ENCODE data around the gene YJU2.
"Not testable (repeated sequence)": the region's sequence is repeated elsewhere in the genome, so short reads cannot be mapped to it uniquely, and the experiment has no call there.

YJU2 gene

DNA sequence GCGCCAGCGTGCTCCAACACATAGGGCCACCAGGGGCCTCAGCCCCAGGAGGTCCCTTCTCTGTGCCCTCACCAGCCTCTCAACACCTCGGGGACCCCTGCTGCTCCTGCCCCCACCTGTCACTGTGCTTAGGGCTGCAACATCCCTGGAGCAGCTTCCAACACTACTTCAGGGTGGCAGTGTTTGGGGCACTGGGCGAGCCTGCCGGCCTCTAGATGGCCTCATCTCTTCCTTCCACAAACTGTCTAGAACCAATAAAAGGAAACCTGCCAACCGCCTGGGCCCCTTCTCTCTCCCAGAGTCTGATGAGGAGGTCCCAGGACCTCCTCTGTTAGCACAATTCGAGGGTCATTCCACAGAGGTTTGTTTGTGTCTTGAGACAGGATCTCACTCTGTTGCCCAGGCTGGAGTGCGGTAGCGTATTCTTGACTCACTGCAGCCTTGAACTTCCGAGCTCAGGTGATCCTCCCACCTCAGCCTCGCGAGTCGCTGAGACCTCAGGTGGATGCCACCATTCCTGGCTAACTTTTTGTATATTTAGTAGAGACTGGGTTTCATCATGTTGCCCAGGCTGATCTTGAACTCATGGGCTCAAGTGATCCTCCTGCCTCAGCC is 22.0 kb downstream of the YJU2 start:
- DNase-seq: no peak

DNA sequence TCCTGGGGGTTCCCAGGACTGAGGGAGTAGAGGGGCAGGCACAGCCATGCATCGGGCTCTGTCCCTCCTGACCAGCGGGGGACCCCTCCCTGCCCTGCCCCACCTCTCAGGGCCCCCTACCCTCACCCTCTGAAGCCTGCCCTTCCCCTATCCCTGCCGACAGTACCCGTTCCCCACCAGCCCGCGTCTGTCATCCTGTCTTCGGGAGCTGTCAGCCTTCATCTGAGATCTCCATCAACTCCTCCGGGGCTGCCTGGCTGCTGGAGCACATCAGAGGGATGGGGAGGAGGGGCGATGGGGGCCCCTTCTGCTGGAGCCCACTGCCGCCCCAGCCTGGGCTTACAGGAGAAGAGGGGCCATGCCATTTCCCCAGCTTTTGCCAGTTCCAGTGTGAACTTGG is 26.0 kb downstream of the YJU2 start:
- no peak for DNase-seq

DNA sequence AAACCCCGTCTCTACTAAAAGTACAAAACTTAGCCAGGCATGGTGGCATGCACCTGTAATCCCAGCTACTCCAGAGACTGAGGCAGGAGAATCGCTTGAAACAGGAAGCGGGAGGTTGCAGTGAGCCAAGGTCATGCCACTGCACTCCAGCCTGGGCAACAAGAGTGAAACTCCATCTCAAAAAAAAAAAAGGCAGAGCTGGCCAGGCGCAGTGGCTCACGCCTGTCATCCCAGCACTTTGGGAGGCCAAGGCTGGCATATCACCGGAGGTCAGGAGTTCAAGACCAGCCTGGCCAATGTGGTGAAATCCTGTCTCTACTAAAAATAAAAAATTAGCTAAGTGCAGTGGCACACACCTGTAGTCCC is 27.4 kb downstream of the YJU2 start:
- not testable (repeated sequence) for DNase-seq

DNA sequence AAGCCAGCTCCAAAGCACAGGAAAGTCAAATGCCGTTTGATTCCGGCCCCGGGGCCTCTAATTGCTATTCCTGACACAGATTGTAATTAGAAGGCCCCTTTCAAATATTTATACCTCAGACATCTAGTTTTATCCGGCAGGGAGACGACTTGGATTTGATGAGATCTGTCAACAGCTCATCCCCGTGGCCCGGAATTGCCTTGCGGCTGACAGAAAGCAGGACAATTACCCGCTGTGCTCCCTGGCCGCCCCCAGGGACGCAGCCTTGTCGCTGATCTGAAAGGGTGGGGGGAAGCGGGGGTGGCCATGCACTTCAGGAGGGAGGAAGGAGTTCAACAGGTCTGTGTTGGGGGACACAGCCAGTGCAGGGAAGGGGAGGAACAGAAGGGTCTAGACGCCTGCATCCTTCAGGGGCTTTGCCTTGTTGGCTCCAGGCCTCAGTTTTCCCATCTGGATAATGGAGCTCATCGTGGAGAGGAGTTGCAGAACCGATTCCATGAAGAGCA is 30.4 kb downstream of the YJU2 start:
- DNase-seq: no peak

DNA sequence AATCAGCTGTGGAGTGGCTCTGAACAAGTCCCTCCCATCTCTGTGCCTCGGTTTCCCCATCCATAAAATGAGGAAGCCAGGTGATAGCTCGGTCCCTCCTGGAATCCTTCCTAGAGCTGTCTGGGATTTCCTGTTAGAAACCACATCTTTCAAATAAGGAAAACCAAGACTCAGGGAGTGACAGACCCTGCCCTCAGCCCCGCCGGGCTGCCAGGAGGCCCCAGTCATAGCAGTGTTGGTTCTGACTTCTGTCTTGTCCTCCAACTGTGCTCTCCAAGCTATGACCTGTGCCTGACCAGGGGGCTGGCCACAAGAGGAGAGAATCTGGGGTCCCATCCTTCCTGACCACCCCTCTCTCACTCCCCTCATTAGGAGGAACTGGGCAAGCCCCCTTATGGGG is 31.1 kb downstream of the YJU2 start:
- DNase-seq: no peak

DNA sequence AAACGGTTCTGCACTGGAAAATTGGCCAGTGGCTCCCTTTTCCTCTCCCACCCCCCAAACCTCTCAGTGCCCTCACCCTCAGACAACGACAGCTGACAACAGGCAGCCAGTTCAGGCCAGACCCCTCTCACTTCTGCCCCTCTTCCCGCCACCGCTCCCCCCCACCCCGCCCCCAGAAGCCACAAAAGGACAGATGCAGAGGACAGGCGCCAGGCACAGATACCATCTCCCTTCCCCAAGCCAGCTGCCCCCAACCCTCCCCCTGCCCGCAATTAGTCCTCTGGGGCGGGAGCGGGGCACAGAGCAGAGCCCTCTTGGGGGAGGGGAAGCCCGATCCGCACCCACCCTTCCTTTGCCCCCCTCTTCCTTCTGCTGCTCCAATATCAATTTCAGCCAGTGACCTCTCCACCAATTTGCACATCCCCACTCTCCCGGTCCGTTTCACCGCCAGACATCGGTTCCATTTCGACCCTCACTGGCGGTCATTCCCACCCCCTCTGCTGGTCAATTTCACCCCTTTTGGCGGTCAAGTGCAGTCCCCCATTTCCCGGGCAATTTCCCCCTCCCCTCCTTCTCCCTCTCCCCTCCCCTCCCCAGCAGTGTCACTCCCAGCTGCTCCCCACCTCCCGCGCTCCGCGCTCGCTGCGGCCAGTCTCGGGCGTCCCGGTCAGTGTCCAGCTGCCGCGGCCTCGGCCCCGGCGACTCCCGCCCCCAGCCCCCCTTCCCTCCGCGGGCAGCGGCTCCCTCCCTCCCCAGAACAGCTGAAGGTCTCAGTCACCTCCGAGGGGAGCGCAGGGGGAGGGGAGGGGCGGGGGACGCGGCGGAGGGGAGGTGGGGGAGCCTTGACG is 31.8 kb downstream of the YJU2 start, which contains the start of gene SHD:
SHD (plus strand) TSS at position 848 of the 848 bp plus-strand sequence. CDS start 798 bp downstream, outside the sequence.
- DNase-seq: no peak

DNA sequence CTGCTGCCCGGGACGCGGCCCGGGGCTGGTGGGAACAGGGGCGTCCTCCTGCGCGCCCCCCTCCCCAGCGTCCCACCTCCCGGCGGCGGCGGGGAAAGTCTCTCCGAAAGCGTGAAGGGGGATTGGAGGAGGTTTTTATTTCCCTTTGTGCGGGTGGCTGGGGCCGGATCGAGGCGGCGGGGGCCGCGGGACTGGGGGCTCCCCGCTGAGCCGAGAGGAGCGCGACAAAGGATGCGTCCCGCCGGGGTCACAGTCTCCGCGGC is 32.3 kb downstream of the YJU2 start:
- DNase-seq: no peak

DNA sequence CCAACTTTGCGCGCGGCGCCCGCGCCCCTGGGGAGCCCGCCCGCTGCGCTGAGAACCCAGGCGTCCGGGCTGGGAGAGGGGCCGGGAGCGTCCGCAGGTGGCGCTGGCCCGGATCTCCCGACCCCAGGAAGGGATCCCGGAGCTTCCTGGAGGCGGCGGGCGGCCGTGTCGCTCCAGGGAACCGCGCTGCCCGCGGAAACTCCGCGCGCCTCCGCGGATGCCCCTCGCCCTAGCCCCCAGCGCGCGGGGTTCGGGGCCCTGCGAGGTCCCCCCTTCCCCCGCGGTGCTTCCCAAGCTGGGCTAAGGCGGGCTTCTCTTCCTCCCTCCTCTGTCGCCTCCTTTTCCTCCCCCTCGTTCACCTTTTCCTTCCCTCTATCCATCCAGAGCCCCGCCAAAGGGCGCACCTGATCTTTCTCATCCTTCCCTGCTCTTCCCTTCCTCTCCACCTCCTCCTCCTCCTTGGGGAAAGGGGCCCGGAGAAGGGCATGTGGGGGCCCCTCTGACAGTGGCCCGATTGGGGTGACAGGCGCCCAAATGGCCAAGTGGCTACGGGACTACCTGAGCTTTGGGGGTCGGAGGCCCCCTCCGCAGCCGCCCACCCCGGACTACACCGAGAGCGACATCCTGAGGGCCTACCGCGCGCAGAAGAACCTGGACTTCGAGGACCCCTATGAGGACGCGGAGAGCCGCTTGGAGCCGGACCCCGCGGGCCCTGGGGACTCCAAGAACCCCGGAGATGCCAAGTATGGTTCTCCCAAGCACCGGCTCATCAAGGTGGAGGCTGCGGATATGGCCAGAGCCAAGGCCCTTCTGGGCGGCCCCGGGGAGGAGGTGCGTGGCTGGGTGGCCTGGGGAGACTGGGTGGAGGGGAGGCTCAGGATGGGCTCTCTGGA is 32.9 kb downstream of the YJU2 start:
- DNase-seq: no peak

DNA sequence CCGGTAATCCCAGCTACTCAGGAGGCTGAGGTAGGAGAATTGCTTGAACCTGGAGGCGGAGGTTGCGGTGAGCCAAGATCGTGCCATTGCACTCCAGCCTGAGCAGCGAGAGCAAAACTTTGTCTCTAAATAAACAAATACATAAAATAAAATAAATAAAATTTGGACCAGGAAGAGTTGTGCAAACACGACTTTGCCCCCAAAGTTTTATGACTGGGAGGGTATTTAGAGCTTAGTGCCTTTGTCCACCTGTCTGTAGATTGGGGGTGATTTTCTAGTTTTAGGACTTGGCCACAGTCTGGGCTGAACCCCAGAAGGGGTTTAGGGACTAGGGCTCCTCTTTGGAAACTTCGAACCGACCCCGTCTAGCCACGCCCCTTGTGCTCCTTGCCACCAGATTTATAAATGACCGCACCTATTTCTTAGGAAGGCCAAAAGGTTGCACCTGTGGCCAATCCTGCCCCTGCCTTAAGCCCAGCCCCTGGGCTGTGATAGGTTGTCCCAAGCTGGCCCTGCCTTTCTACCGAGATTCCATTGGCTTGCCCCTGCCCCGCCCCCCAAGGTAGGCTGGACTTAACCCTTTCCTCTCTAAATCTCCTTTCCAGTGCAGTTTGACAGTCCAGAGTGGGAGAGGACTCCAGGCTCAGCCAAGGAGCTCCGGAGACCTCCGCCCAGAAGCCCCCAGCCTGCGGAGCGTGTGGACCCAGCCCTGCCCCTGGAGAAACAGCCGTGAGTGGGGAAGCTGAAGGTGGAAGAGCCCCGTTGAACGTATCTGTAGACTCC is 37.5 kb downstream of the YJU2 start:
- no peak for DNase-seq

DNA sequence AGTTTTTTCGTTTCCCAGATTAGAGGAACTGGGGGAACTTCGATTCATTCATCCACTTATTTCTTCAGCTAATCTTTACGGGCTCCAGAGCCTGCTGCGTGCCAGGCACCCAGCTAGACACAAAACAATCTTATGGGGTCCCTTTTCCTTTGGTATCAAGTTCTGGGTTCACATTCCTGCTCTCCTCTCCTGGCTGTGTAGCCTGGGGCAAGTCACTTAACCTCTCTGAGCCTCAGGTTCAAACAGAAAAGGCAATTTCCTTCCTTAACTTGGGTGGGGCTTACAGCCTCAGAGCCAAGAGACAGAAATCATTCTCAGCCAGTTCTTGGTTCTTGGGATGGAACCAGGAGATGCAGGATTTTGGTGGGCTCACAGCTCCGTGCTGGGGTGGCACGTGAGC is 38.1 kb downstream of the YJU2 start:
- no peak for DNase-seq

DNA sequence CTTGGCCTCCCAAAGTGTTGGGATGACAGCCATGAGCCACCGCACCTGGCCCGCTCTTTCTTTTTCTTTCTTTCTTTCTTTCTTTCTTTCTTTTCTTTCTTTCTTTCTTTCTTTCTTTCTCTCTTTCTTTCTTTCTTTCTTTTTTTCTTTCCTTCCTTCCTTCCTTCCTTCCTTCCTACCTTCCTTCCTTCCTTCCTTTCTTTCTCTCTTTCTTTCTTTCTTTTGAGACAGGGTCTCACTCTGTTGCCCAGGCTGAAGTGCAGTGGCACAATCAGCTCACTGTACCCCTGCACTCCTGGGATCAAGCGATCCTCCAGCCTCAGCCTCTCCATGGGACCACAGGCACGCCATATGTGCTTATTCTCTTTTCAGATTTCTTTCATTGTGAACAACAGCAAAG is 39.3 kb downstream of the YJU2 start:
- not testable (repeated sequence) for DNase-seq

DNA sequence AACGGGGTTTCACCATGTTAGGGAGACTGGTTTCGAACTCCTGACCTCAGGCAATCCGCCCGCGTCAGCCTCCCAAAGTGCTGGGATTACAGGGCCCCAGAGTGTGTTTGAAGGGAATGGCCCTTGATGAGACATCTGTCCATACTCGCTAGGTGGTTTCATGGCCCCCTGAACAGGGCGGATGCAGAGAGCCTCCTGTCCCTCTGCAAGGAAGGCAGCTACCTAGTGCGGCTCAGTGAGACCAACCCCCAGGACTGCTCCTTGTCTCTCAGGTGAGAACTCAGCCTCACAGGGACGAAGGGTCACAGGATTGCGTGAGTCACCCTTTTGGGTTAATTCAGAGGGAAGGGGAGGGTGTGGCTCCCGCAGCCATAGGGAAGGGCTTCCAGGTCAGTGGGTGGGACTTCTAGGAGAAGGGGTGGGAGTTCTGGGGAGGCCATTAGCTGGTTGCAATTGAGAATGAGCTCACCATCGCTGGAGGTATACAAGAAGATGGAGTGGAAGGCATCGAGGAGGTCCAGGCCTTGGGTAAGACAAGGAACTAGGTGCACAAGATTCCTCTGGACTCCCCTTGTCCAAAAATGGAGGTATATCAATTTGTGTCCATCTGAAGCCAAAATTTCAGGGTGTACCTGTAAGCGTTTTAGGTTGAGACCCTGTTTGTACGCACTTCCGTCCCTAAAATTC is 41.4 kb downstream of the YJU2 start:
- DNase-seq: no peak

DNA sequence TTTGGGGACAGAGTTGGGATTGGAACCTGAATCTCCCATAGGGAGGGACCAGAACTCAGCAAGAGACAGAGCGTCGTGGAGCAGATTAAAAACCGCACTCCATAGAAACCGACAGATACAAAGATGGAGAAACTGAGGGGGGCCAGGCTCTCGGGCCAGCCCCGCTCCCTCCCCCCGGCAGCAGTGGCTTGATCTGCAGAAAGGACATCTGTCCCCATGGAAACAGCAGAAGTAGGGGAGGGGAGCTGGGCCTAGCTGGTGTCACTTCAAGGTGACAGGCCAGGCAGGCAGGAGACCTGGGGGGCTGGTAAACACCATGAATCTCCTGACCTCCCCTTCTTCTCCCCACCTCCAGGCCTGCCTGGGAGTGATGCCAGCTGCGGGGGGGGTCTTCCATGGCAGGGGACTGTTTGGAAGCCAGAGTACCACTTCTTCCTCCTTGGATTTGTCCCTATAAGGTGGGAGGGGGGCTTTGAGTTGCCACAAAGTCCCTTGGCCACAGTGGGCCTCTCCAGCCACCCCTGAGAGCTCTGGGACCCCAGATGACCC is 44.4 kb downstream of the YJU2 start:
- DNase-seq: no peak

DNA sequence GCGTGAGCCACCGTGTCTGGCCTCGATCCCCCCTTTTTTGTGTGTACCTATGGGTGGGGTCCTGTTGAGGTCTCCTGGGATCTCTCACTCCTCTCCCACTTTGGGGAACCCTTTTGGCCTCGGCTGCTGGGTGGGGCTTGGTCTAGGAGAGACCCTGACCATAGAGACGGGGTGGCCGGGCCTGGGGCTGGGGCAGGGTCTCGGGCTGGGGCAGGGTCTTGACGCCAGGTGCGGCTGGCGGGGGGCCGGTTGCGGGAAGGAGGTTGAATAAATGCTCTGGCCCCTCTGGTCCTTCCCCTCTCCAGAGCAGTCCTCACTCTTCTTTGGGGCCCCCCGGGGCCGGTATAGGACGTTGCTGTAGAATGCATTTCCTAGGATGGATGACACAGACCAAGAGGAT is 45.6 kb downstream of the YJU2 start:
- no peak for DNase-seq

DNA sequence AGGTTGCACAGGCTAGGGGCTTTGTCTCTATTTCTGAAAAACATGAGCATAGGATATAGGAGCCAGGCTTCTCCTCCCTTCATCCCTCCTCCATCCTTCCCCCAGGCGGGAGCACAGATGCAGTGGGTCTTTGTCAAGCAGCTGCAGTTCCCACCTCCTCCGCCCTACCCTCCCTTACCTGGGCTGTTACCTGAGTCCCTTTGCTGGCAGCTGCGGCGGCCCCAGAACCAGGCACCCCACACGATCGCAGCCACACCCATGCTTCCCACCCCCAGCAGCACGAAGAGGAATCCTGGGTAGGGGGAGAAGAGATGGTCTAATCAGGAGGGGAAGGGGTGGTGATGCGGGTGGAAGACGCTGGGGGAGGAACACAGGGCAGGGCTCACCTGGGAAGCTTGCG is 47.5 kb downstream of the YJU2 start:
- DNase-seq: no peak

DNA sequence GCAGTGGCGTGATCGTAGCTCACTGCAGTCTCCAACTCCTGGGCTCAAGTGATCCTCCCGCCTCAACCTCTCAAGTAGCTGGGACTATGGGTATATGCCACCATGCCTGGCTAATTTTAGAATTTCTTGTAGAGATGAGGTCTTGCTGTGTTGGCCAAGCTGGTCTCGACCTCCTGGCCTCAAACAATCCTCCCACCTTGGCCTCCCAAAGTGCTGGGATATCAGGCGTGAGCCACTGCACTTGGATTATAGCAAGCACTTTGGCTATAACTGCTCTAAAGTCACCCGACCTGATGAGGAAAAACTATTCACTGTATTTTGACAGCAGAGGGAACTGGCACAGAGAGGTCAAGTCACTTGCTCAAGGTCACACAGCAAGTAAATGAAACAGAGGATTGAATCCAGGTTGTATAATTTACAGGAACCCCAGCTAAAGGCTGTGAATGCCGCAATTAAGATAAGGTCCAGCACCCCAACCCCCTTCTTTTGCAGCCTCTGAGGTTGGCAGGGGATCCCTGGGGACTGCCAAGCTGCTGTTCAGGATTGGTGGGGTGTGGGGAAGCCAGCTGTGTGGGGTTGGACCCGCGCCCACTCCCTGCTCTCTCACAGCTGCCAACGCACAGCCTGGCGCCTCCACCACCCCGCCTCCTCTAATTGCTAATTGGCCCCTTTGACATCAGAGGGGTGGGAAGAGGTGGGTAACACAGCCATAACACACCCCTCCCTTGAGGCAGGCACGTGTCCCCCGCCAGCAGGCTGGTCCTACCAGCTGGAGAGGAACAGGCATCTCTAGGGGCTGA is 49.3 kb downstream of the YJU2 start:
- peak; percentile 29 for DNase-seq

DNA sequence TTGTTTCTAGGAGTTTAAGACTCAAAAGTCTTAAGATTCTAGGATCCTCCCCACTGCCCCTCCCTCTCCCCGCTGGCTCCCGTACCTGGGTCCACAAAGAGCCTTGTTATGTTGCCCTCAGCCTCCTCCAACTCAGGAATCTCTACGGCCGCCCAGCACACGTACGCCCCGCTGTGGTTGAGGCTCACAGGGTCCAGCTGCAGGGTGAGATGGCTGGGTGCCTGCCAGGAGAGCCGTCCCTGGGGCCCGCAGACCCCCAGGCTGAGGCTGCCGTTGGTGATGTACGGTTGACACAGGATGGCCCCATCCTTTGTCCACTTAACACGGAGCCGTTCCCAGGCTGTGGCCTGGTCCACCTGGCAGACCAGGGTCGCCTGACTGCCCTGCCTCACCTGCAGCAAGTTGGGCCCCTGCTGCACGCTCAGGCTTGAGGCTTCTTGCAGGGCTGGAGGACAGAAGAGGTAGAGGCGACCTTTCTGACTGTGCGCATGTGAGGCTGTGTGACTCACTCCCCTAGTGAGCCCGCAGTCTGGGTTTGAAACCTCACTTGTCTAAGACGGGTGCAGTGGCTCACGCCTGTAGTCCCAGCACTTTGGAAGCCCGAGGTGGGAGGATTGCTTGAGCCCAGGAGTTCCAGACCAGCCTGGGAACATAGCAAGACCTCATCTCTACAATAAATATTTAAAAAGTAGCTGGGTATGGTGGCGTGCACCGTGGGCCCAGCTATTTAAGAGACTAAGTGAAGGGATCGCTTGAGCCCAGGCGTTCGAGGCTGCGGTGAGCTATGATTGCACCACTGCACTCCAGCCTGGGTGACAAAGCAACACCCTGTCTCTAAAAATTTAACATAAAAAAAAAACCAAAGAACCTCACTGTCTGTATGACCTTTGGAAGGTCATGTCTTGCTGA is 51.3 kb downstream of the YJU2 start:
- no peak for DNase-seq

DNA sequence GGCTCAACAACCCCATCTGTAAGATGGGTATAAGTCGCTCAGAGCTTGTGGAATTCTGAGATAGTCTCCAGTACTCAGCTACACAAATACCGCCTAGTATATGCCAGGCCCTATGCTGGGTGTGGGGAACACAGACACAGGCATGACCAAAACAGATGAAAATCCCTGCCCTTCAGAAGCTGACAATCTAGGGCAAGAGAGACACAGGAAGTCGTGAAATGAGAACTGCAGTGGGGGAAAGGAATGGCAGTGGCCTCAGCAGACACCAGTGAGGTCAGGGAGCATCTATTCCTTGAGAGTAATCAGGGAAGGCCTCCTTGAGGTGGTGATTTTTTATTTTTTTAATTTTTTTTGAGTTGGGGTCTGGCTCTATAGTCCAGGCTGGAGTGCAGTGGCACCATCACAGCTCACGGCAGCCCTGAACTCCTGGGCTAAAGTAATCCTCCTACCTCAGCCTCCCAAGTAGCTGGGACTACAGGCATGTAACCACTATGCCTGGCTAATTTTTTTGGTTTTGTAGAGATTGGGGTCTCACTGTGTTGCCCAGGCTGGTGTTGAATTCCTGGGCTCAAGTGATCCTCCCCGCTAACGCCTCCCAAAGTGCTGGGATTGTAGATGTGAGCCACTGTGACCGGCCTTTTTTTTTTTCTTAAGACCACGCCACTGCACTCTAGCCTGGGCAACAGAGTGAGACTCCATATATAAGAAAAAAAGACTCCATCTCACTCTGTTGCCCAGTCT is 52.1 kb downstream of the YJU2 start:
- no peak for DNase-seq

DNA sequence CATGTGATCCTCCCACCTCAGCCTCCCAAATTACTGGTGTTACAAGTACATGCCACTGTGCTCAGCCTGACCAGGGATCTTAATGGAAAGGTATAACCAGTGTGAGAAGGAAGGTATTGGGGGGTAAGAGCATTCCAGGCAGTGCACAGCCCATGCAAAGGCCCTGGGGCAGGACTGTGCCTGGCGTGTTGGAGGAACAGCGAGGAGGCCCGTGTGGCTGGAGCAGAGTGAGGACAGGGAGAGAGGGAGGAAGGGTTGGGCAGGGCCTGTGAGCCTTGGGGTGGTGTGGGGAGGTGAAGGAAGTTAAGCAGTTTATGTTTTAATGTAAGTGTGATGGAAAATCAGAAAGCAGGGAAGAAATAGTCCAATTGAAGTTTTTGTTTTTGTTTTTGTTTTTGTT is 53.7 kb downstream of the YJU2 start:
- DNase-seq: no peak

All from NCI-H2029 (cell line).